H1 (cell line): ENCODE measurements around the gene ZBTB7A. TPM values are rescaled to one million over a fixed set of nuclear protein-coding genes. Genes with fewer than 3 reads are reported as not detected.

ENCODE experiments used
- polyA plus RNA-seq, 7 experiments: library from polyadenylated mRNA; depleted of rRNA in 3 of 7; stranded (reverse) in 5 of 7; unstranded in 2 of 7; fragments of >200 nt in 5 of 7; fragments of 200-250 nt in 2 of 7; gene quantifications; 1 replicate in 5 of 7; 2 replicates in 1 of 7; 4 replicates in 1 of 7; pipeline versions ENCODE4 v1.2.1 to v1.2.3, GENCODE V29; 2011 to 2013; ENCODE audit warnings: missing spikeins in 2 of 7, mixed read lengths in 2 of 7
- total RNA-seq: library from RNA; stranded (reverse); fragmentation: NEBNext Ultra II Directional; extraction: Animal tissue kit (Norgen Biotek cat#: 25700); gene quantifications from 2 replicates; pipeline ENCODE4 v1.2.1, GENCODE V29; 2021
- TF ChIP-seq, protein P1 (sequence below): IDR thresholded peaks from 2 replicates; pipeline ENCODE4 v1.6.1; 2012; ENCODE audit warnings: inconsistent platforms

ZBTB7A gene
- total and polyA plus RNA-seq, 2 of the 8 experiments (the other 6 are each of a cell fraction or from before 2014, with no cell fraction given): 5.6 to 17.8 TPM

DNA sequence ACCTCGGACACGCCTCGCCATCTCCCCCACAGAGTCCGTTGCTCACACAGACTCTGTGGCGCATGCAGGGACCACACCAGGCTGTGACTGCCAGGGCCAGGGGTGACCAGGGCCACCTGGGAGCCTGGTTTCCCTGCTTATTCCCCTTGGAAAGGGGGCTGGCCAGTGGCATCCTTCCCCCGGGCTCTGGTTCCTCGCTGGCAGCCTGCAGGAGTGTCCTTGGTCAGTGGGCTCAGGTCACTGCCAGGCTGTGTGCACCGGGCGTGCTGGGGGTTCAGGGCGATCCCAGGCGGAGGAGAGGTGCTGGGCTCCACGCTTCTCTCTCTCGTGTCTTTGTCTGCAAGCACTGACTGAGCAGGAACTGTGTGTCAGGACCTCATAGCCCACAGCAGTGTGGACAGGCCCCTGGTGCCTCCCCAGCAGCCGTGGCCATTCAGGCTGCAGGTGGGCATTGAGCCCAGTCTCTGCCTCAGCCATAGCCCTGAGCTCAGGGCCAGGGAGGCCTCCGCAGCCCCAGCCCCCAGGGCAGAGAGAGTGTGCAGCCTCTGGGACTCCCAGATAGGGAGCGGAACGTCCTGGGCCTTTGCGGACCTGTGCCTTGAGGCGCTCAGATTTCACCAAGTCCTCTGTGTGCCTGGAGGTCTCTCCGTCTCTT lies 52.7 kb downstream of the ZBTB7A start (continued):
- TF ChIP-seq, protein P1, sequence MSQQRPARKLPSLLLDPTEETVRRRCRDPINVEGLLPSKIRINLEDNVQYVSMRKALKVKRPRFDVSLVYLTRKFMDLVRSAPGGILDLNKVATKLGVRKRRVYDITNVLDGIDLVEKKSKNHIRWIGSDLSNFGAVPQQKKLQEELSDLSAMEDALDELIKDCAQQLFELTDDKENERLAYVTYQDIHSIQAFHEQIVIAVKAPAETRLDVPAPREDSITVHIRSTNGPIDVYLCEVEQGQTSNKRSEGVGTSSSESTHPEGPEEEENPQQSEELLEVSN: no peak
